ENCODE measurements around the gene LRRC28.

GRCh38 chr15:99433026-99433756 is 181.9 kb downstream of the LRRC28 start:
- no peak for TF ChIP-seq EZH2 (IDR thresholded peaks at IDR 0.05; ENCODE audit: borderline replicate concordance, insufficient read depth, low read depth, low read length, poor library complexity, severe bottlenecking)
- TF ChIP-seq, protein P1, sequence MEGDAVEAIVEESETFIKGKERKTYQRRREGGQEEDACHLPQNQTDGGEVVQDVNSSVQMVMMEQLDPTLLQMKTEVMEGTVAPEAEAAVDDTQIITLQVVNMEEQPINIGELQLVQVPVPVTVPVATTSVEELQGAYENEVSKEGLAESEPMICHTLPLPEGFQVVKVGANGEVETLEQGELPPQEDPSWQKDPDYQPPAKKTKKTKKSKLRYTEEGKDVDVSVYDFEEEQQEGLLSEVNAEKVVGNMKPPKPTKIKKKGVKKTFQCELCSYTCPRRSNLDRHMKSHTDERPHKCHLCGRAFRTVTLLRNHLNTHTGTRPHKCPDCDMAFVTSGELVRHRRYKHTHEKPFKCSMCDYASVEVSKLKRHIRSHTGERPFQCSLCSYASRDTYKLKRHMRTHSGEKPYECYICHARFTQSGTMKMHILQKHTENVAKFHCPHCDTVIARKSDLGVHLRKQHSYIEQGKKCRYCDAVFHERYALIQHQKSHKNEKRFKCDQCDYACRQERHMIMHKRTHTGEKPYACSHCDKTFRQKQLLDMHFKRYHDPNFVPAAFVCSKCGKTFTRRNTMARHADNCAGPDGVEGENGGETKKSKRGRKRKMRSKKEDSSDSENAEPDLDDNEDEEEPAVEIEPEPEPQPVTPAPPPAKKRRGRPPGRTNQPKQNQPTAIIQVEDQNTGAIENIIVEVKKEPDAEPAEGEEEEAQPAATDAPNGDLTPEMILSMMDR (IDR thresholded peaks at IDR 0.05), result no peak
